ENCODE results near the gene NTPCR. TPM values are rescaled to one million over a fixed set of nuclear protein-coding genes. Genes with fewer than 3 reads are reported as not detected.

NTPCR gene
- polyA plus RNA-seq, 2 of the 4 experiments (the other 2 are of a cell fraction): 69.9 to 83.6 TPM

- CTCF ChIA-PET: interaction anchor here (1.6 to 1.7 kb wide), 2 partner anchors 9 to 14 kb away, joined by 4 read pairs; no protein-coding TSS in a partner anchor
- no peak for FAIRE-seq
- 54% methylated on average over 8 of the region's 8 CpGs for WGBS (ENCODE audit: missing lambda C conversion rate)
Measured at GRCh38 chr1:232937741-232938375, 12.6 kb upstream of the NTPCR start.

GRCh38 chr1:232938926-232939325 lies 11.5 kb upstream of the NTPCR start:
- H3K4me2 ChIP-seq: no peak overlapping the region
- no peak for TF ChIP-seq NPAS2 (CRISPR knock-in tag; IDR thresholded peaks at IDR 0.05; ENCODE audit: borderline replicate concordance)
- no peak for TF ChIP-seq GATA3 (IDR thresholded peaks at IDR 0.05; ENCODE audit: borderline replicate concordance)
- TF ChIP-seq HMGXB4 (CRISPR knock-in tag; IDR thresholded peaks at IDR 0.05; ENCODE audit: borderline replicate concordance): no peak
- TF ChIP-seq CBX8 (IDR thresholded peaks at IDR 0.05): no peak
- no peak for TF ChIP-seq JUN (IDR thresholded peaks at IDR 0.05)
- TF ChIP-seq EP300 (IDR thresholded peaks at IDR 0.05): no peak
- TF ChIP-seq NFE2L2 (conservative IDR thresholded peaks at IDR 0.05; ENCODE audit: low read length): no peak
- no peak for TF ChIP-seq EHF (CRISPR knock-in tag; IDR thresholded peaks at IDR 0.05)
- no peak for TF ChIP-seq ZFP36 (IDR thresholded peaks at IDR 0.05; ENCODE audit: borderline replicate concordance, partially characterized antibody)
- TF ChIP-seq ZC3H11A (IDR thresholded peaks at IDR 0.05): no peak
- H3K4me1 ChIP-seq: peaks cover 8% of the 10 kb centered on the region; the same call in 1 of the 3 replicates
- DNase-seq (ENCODE audit: low read depth in 1 of 2, low spot score in 1 of 2) (no peak), ATAC-seq (no peak), FAIRE-seq (no peak)
- no peaks in the 10 kb centered on the region for H3K9me3 ChIP-seq
- ChIA-PET CTCF (interaction anchor here (0.6 kb wide), 1 partner anchor 151 kb away, joined by 3 read pairs; no protein-coding TSS in a partner anchor), POLR2A (no interaction called here)
- WGBS (ENCODE audit: missing lambda C conversion rate): 95% methylated on average over 11 of the region's 11 CpGs
- no peak overlapping the region for H3K4me3 ChIP-seq
- H3K27ac ChIP-seq: no peak overlapping the region

More at GRCh38 chr1:232937741-232938375, 12.6 kb upstream of the NTPCR start:
- Histone ChIP-seq H3K4me3 (no peak overlapping the region), H3K27ac (peak overlapping the region in 1 of 2 experiments; percentile 45; a peak in 2 of 6 replicates), H3K4me1 (peaks cover 8% of the 10 kb centered on the region; the same call in 1 of the 3 replicates), H3K9me3 (no peaks in the 10 kb centered on the region), H3K4me2 (peak overlapping the region; percentile 13; the same call in 1 of the 3 replicates)
- no peak for DNase-seq (ENCODE audit: low read depth in 1 of 2, low spot score in 1 of 2)
- ATAC-seq: no peak
- peak in 1 of 2 experiments; percentile 52; a peak in 1 of 4 replicates for TF ChIP-seq CEBPB (IDR thresholded peaks at IDR 0.05)
- TF ChIP-seq CHD4 (IDR thresholded peaks at IDR 0.05; ENCODE audit: borderline replicate concordance): no peak
- POLR2A ChIA-PET: no interaction called here

GRCh38 chr1:232939748-232940147 lies 10.7 kb upstream of the NTPCR start:
- Histone ChIP-seq H3K4me1 (peaks cover 8% of the 10 kb centered on the region; the same call in 1 of the 3 replicates), H3K4me3 (no peak overlapping the region), H3K9me3 (no peaks in the 10 kb centered on the region), H3K27ac (no peak overlapping the region), H3K4me2 (no peak overlapping the region)
- TF ChIP-seq NPAS2 (CRISPR knock-in tag; IDR thresholded peaks at IDR 0.05; ENCODE audit: borderline replicate concordance) (no peak), CHD4 (IDR thresholded peaks at IDR 0.05; ENCODE audit: borderline replicate concordance) (no peak), CBX8 (IDR thresholded peaks at IDR 0.05) (no peak), GATA3 (IDR thresholded peaks at IDR 0.05; ENCODE audit: borderline replicate concordance) (no peak), RAD21 (conservative IDR thresholded peaks at IDR 0.05 in 1 of 2, IDR thresholded peaks at IDR 0.05 in 1 of 2) (no peak), BHLHE40 (IDR thresholded peaks at IDR 0.05; ENCODE audit: low read depth, low read length) (no peak), RNF2 (IDR thresholded peaks at IDR 0.05; ENCODE audit: borderline replicate concordance, low read depth) (no peak), EHF (CRISPR knock-in tag; IDR thresholded peaks at IDR 0.05) (no peak), CEBPB (IDR thresholded peaks at IDR 0.05) (no peak), PBX3 (IDR thresholded peaks at IDR 0.05) (no peak), MAX (IDR thresholded peaks at IDR 0.05) (no peak), CBX2 (IDR thresholded peaks at IDR 0.05; ENCODE audit: borderline replicate concordance, low read depth) (no peak), RCOR1 (IDR thresholded peaks at IDR 0.05; ENCODE audit: low read depth, low read length) (no peak)
- CTCF ChIA-PET: interaction anchor here (0.9 to 1.1 kb wide), 2 partner anchors 13 to 30 kb away, joined by 3 to 4 read pairs; no protein-coding TSS in a partner anchor
- FAIRE-seq: no peak
- 46% methylated on average over 2 of the region's 2 CpGs for WGBS (ENCODE audit: missing lambda C conversion rate)
- no peak for ATAC-seq
- POLR2A ChIA-PET: no interaction called here
- DNase-seq (ENCODE audit: low read depth in 1 of 2, low spot score in 1 of 2): no peak
